Measurements from ENCODE around the gene LEKR1.
"Not testable (repeated sequence)": the region's sequence is repeated elsewhere in the genome, so short reads cannot be mapped to it uniquely, and the experiment has no call there.

Gene LEKR1

GRCh38 chr3:156826144-156826895 is at the start of gene LEKR1:
Gene LEKR1 (plus strand): TSS chr3:156826353. CDS start chr3:156829330, 2,977 bp downstream.
- DNase-seq (ENCODE audit: low read depth) = peak; percentile 93

DNA sequence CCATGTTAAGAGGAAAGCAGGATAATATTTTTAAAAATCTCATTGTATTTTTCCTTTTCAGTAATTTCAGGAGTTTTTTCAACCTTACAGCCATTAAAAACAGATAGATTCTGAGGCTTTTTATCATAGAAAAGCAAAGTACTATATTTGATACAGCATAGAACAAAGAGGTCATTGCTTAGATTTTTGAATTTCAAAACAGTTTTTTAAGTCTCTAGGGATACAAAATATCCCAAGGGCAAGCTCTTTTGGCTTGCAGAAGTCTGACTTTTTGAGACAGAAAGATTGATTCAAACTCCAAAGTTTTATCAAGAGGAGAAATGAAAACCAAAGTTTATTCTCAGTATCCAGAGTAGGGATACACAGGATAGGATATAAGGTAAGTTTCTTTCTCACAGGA is 49.3 kb upstream of the LEKR1 start:
- no peak for DNase-seq (ENCODE audit: low read depth)

DNA sequence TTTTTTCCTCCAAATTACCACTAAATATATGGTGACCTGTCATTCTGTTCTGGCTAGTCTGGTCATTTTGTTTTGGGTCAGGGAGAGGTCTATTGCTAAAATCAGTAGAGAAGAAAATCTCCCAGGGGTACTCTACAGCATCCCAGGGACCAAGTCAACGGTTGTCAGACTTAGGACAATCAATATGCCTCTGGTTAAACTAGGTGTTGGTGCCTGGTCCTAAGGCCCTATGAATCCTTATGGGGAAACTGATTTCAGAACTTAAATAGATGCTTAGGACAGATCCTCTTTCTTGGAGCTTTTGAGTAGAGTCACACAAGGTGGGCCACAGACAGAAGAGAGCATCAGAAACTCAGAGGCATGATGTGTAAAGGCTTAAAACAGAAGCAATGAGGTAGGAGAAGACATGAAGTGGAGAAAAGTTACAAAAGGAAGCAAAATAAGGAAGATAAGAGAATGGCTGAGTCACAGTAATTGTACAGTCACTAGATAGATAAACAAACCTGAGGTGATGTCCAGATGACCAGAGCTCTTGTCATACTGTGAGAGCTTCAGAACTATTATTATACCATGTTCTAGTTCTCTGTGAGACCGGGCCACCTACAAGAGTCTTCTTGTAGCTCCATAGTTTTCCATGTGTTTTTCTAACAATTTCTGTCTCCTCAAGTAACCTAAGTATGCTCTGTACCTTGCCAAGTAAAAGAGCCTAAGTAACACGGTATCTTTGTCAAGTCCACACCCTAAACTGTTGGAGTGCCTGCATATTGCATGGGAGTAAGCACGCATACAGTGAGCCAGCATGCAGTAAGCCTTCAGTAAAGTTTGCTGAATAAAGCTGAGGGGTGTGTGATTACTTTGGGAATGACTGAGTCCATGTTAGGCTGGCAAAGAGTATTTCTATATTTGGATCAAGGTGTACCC is 44.6 kb upstream of the LEKR1 start:
- DNase-seq (ENCODE audit: low read depth) = peak; percentile 76

DNA sequence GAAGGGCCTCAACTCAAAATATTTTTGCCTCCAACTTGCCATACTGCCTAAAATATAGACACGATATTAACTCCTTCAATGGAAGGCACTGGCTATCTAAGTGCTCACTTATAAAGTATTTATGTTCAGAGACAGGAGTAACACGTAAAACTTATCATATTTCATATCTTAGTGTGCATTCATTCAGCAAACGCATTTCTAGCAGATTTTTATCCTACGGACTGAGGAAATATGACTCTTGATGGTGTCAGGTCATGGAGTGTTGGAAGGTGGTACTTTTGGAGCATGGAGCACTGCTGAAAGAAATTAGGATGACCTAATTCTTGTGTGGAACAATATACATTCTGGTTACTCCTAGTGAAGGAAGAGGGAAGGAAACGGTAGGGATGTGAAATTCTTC is 43.8 kb upstream of the LEKR1 start:
- DNase-seq (ENCODE audit: low read depth) = no peak

GRCh38 chr3:156782921-156783320 is 43.2 kb upstream of the LEKR1 start:
- DNase-seq (ENCODE audit: low read depth) = peak; percentile 8

DNA sequence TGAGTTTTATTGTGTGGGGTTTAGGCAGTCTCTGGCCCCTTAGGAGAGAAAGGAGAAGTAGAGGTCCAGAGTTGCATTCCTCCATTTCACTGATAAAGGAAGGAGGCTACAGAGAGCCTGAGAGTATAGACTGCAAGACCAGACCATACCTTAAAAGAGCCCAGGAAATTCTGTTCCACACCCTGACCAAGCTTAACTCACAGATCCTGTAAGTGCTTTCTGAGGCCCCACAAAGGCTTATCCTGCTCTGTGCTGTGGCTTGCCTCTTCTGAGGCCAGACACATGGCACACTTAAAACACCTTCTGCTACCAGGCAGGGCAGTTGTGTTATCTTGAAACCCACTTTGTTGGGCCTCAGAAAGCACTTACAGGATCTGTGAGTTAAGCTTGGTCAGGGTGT is 39.2 kb upstream of the LEKR1 start:
- DNase-seq (ENCODE audit: low read depth) = no peak

DNA sequence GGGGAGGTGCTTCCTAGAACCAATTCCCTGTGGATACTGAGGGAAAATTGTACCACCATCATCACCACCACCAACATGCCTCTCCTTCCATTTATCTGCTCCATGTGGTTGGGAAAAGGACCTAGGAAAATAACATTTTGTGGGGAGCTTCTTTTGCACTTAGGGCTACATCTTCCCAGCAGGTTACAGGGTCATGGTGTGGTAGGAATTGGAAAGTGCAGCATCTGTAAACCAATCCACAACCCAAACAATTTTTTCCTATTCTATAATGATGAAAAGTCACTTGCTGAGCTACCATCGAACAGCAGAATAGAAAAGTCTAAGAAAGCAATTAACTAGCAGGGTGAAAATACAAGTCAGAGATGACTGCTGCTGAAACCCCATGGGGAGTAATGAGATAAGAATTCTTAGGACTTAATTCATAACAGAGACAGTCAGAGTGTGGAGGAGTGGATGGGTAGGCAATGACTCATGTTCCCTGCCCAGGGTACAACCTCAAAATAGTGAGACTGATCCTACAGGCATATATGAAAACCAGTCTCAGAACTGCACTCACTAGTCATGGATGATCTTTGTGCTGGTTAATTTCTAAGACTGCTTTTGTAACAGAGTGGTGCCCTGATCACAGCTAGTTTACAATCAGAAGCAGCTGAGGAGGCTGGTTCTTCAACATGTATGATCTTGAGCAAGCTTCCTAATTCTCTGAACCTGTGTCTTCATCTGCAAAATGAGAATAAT is 38.1 kb upstream of the LEKR1 start:
- peak; percentile 97 for DNase-seq (ENCODE audit: low read depth)

- DNase-seq (ENCODE audit: low read depth) = peak; percentile 53
Measured at GRCh38 chr3:156788846-156789245, 37.3 kb upstream of the LEKR1 start.

DNA sequence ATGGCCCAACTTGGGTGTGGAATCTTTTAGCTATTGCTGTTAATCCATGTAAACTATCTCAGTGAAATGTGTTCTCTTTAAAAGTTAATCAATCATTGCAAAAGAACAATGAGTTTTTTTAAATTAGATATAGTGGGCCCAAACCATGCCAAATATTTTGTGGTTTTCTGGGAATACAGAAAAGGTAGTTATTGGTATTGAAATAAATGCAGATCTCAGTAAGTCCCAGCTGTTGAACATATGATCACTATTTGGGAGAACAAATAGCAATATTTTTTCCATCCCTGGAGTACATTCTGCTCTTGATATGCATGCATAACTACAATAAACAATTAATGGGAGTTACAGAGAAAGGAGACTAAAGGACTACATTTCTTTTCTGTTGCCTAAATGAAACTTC is 36.0 kb upstream of the LEKR1 start:
- DNase-seq (ENCODE audit: low read depth) = no peak

DNA sequence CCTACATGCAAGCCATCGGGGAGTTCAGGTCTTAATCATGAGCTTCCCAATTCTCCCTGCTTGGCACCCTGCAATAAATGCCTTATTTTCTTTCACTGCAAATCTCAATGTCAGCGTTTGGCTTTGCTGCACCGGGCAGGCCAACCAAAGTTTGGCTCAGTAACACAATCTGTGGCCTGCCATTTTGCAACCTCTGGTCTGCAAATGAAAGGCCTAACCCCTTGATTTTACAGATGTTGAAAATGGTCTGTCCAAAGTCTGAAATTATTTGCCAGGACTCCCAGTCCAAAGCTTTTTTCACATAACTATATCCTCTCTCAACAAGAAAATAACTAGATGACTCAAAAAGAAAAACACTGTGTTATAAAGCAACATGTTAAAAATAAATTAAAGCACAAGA is 34.0 kb upstream of the LEKR1 start:
- DNase-seq (ENCODE audit: low read depth) = no peak

GRCh38 chr3:156792536-156792935 is 33.6 kb upstream of the LEKR1 start:
- peak; percentile 21 for DNase-seq (ENCODE audit: low read depth)

DNA sequence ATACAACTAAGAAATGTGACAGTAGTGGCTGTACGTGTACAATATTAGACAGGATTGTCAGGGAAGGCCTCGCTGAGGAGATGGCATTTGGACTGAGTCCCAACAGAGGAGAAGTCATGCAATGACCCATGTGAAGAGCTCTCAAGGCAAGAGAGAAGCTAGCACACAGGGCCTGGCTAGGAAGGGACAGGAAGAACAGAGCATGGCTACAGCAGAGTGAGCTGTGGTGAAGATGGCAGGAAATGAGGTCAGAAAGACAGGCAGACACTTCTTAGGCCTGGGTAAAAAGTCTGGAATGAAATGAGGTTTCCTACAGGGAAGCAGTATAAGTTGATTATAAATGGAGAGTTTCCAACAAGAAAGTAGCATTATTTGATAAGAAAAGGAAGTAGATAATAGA is 33.2 kb upstream of the LEKR1 start:
- DNase-seq (ENCODE audit: low read depth) = peak; percentile 71

GRCh38 chr3:156793400-156793799 is 32.8 kb upstream of the LEKR1 start:
- DNase-seq (ENCODE audit: low read depth) = no peak

- no peak for DNase-seq (ENCODE audit: low read depth)
Measured at GRCh38 chr3:156793851-156794250, 32.3 kb upstream of the LEKR1 start.

DNA sequence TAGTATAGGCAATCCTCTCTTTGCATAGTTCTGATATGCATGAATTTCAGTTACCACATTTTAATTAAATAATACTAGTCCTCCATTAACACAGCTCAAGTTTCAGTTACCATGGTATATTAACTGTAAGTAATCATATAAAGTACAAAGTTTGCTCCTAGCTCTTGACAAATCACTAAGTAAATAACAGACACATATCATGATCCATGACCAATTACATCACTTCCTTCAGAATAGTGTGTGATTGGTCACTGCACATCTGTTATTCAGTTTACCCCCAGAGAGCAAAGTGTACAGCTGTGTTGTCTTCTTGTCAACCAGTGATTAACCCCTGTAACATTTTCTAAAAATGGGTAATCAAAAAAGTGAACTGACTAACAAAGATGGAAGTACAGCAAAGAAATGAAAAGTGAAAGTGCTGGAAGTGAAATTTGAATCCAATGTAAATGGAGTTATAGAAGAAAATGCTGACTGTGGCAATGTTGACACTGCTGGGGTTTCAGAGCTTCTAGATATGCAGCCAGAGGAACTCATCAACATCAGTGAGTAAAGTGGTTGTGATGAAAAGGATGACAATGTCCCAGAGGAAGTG is 30.2 kb upstream of the LEKR1 start:
- DNase-seq (ENCODE audit: low read depth) = no peak

DNA sequence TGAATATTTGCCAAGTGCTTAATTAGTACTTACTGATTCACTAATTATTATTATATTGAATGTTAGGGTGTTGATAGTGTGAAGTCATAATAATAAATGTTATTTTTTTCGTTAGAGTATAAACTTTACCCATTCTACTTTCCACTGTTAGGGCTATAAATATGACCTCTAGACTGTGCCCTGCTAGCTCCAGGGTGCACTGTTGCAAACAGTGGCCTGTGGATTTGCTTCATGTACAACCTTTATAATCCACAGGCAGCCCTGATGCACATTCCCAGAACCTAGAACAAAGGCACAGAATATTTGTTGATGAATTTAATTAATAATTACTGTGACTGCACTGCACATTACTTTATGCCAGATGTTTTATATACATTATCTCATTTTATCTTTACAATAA is 28.8 kb upstream of the LEKR1 start:
- DNase-seq (ENCODE audit: low read depth) = no peak

DNA sequence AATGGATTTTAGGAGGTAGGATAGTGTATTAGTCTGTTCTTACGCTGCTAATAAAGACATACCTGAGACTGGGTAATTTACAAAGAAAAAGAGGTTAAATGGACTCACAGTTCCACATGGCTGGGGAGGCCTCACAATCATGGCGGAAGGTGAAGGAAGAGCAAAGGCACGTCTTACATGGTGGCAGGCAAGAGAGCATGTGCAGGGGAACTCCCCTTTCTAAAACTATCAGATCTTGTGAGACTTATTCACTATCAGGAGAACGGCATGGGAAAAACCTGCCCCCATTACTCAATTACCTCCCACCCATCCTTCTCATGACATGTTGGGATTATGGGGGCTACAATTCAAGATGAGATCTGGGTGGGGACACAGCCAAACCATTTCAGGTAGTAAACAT is 25.9 kb upstream of the LEKR1 start:
- DNase-seq (ENCODE audit: low read depth) = not testable (repeated sequence)

GRCh38 chr3:156801746-156802145 is 24.4 kb upstream of the LEKR1 start:
- DNase-seq (ENCODE audit: low read depth) = no peak

GRCh38 chr3:156802821-156803606 is 23.1 kb upstream of the LEKR1 start:
- no peak for DNase-seq (ENCODE audit: low read depth)

DNA sequence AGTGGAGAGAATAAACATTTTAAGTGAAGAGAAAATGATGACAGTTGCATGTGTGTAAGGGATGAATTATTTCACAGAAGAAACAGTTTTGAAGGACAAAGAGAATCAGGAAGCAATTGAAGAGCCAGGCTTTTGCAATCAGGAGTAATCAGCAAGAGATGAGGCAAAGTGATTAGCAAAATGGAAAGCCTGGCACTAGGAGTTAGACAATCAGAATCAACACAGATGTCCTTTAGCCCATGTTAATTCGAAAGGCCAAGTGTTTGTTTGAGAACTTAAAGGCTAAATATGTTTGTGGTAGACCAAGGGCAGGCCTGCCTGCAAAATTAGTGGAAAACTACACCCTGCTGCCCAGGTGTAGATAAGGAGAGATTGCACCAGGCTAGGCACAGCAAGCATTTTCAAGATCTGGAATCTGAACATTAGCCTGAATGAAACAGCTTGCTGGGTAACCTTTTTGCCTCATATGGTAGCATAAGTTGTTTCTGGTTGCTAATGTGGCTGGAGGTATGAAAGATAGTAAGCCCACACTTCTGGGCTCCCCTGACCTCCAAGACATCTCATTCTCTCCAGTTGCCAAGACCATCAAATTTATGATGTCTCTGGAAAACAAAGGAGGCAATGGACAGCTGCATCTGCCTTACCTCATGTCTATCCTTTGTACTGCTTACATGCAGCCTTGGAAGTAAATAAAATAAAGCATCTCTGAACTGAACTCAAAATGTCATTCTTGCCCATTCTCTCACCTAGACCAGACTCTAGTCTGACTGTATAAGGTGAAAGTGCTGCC is 22.0 kb upstream of the LEKR1 start:
- no peak for DNase-seq (ENCODE audit: low read depth)
